Measurements from ENCODE around the gene MUSTN1.

- TF ChIP-seq, protein P1, sequence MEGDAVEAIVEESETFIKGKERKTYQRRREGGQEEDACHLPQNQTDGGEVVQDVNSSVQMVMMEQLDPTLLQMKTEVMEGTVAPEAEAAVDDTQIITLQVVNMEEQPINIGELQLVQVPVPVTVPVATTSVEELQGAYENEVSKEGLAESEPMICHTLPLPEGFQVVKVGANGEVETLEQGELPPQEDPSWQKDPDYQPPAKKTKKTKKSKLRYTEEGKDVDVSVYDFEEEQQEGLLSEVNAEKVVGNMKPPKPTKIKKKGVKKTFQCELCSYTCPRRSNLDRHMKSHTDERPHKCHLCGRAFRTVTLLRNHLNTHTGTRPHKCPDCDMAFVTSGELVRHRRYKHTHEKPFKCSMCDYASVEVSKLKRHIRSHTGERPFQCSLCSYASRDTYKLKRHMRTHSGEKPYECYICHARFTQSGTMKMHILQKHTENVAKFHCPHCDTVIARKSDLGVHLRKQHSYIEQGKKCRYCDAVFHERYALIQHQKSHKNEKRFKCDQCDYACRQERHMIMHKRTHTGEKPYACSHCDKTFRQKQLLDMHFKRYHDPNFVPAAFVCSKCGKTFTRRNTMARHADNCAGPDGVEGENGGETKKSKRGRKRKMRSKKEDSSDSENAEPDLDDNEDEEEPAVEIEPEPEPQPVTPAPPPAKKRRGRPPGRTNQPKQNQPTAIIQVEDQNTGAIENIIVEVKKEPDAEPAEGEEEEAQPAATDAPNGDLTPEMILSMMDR (IDR thresholded peaks at IDR 0.05), result no peak
- TF ChIP-seq POLR2A (IDR thresholded peaks at IDR 0.05), result no peak
Measured at GRCh38 chr3:52830535-52831258, 4.1 kb downstream of the MUSTN1 start, which contains the start of gene ITIH4.
